ENCODE data around the gene RALGAPA2. TPM values are rescaled to one million over a fixed set of nuclear protein-coding genes. Genes with fewer than 3 reads are reported as not detected.

RALGAPA2 gene
- total RNA-seq, 2 experiments from 2014 or later, result 21.2 to 21.9 TPM

DNA sequence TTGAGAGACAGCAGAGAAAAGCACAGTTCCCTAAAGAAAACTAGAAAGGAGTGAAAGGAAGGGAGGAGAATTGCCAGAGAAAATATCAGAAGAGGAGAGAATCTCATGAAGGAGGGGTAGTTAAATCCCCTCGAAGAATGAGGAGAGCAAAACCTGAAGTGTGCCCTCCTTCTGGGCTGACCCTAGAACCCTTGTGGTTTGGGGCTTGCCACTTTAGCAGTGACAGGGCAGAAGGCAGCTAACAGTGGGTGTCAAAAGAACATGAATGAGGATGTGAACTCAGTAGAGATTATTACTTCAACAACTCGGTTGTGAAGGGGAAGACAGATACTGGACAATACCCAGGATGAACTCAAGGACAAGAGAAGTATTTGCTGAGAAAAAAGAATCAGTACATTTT is 73.6 kb downstream of the RALGAPA2 start:
- Mint-ChIP-seq H3K27ac (no peak overlapping the region), H3K27me3 (no peaks in the 10 kb centered on the region)

DNA sequence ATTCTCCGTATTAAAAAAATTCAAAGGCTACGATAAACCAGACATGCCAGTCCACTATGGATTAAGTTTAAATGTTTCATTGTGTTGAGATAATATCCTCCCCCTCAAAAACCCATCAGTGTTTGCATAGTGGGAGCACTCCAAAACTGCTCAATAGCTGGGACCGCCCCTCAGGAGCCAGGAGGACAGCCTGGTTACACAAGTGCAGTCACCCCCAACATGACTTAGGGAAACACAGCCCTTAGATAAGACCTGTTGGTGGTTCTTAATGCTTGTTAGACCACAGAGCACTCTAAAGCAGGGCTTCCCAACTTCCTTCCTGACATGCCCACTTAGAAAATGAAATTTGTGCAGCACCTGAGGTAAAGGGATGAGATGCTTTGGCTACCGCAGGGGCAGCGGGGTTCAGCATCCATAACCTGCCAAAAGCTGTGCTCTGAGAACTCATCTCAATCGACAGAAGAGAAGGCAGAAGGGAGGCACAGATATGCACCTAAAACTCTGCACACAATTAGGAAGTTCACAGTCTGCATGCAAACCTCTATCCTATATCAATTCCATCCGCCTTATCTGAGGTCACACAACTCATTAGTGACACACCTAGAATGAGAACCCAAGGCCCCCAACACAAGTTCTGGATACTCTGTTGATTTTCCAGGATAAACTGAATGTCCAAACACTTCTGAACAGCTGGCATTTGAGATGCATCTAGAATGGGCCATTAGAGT is 74.3 kb downstream of the RALGAPA2 start:
- ChIA-PET CTCF (no interaction called here), POLR2A (no interaction called here)
- H3K27ac ChIP-seq (ENCODE audit: low read depth in 1 of 2, low read length in 2 of 2), result no peak overlapping the region
- no peaks in the 10 kb centered on the region for H3K27me3 ChIP-seq (ENCODE audit: control insufficient read depth in 1 of 2, insufficient read depth in 2 of 2, low read length in 2 of 2)
- TF ChIP-seq, protein P1, sequence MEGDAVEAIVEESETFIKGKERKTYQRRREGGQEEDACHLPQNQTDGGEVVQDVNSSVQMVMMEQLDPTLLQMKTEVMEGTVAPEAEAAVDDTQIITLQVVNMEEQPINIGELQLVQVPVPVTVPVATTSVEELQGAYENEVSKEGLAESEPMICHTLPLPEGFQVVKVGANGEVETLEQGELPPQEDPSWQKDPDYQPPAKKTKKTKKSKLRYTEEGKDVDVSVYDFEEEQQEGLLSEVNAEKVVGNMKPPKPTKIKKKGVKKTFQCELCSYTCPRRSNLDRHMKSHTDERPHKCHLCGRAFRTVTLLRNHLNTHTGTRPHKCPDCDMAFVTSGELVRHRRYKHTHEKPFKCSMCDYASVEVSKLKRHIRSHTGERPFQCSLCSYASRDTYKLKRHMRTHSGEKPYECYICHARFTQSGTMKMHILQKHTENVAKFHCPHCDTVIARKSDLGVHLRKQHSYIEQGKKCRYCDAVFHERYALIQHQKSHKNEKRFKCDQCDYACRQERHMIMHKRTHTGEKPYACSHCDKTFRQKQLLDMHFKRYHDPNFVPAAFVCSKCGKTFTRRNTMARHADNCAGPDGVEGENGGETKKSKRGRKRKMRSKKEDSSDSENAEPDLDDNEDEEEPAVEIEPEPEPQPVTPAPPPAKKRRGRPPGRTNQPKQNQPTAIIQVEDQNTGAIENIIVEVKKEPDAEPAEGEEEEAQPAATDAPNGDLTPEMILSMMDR (IDR thresholded peaks at IDR 0.05), result no peak
- no peak overlapping the region for H3K4me3 ChIP-seq (ENCODE audit: low read length)
- H3K4me1 ChIP-seq (ENCODE audit: insufficient read depth, low read length), result no peaks in the 10 kb centered on the region
- H3K4me1 Mint-ChIP-seq (ENCODE audit: low read depth), result no peaks in the 10 kb centered on the region
- H3K27ac Mint-ChIP-seq, result no peak overlapping the region
- no peaks in the 10 kb centered on the region for H3K27me3 Mint-ChIP-seq
- DNase-seq (no peak), ATAC-seq (ENCODE audit: poor library complexity) (no peak)
- H3K9me3 ChIP-seq (ENCODE audit: control insufficient read depth in 1 of 2, insufficient read depth in 1 of 2, low read length in 2 of 2), result no peaks in the 10 kb centered on the region
- no peaks in the 10 kb centered on the region for H3K9me3 Mint-ChIP-seq
- H3K36me3 Mint-ChIP-seq (ENCODE audit: low read depth), result peaks cover 75% of the 10 kb centered on the region
- H3K4me3 Mint-ChIP-seq, result no peak overlapping the region
- H3K36me3 ChIP-seq (ENCODE audit: insufficient read depth, low read length), result peaks cover 52% of the 10 kb centered on the region
- intact Hi-C loops (cut with DNase I, micrococcal nuclease), result no loop called here

More for the DNA sequence above, 73.6 kb downstream of the RALGAPA2 start:
- H3K27me3 ChIP-seq (ENCODE audit: control insufficient read depth in 1 of 2, insufficient read depth in 2 of 2, low read length in 2 of 2), result no peaks in the 10 kb centered on the region
- H3K4me1 ChIP-seq (ENCODE audit: insufficient read depth, low read length), result no peaks in the 10 kb centered on the region
- Mint-ChIP-seq H3K4me3 (no peak overlapping the region), H3K36me3 (ENCODE audit: low read depth) (peaks cover 68% of the 10 kb centered on the region), H3K4me1 (ENCODE audit: low read depth) (no peaks in the 10 kb centered on the region), H3K9me3 (no peaks in the 10 kb centered on the region)
- no peak overlapping the region for H3K4me3 ChIP-seq (ENCODE audit: low read length)
- intact Hi-C loops (cut with DNase I, micrococcal nuclease), result no loop called here
- ChIA-PET CTCF (no interaction called here), POLR2A (no interaction called here)
- H3K9me3 ChIP-seq (ENCODE audit: control insufficient read depth in 1 of 2, insufficient read depth in 1 of 2, low read length in 2 of 2), result no peaks in the 10 kb centered on the region
- ATAC-seq (ENCODE audit: poor library complexity) (no peak), DNase-seq (no peak)
- TF ChIP-seq, protein P1 (IDR thresholded peaks at IDR 0.05), result no peak
- H3K27ac ChIP-seq (ENCODE audit: low read depth in 1 of 2, low read length in 2 of 2), result no peak overlapping the region
- H3K36me3 ChIP-seq (ENCODE audit: insufficient read depth, low read length), result peaks cover 49% of the 10 kb centered on the region

DNA sequence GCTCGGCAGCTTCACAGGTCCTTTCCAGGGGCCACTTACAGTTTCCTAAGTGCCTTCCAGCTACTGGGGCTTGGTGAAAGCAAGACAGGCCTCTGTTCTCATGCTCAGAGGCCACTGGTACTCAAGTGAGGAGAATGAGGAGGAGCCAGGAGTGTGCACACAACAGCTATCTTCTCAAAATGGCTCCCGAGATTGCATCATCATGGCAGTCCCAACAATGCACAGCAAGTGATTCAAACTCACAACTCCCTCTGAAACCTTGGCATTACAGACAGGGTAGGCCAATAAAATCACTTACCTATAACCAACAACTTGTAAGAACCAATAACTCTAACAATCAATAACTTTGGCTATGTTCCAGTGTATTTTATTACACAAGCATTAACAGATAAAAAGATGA is 77.4 kb downstream of the RALGAPA2 start:
- H3K27me3 Mint-ChIP-seq, result no peaks in the 10 kb centered on the region
- CTCF ChIA-PET, result no interaction called here
- TF ChIP-seq, protein P1 (IDR thresholded peaks at IDR 0.05), result no peak
- Histone ChIP-seq H3K27me3 (ENCODE audit: control insufficient read depth in 1 of 2, insufficient read depth in 2 of 2, low read length in 2 of 2) (no peaks in the 10 kb centered on the region), H3K4me1 (ENCODE audit: insufficient read depth, low read length) (no peaks in the 10 kb centered on the region), H3K36me3 (ENCODE audit: insufficient read depth, low read length) (peaks cover 45% of the 10 kb centered on the region), H3K4me3 (ENCODE audit: low read length) (no peak overlapping the region), H3K27ac (ENCODE audit: low read depth in 1 of 2, low read length in 2 of 2) (no peak overlapping the region), H3K9me3 (ENCODE audit: control insufficient read depth in 1 of 2, insufficient read depth in 1 of 2, low read length in 2 of 2) (no peaks in the 10 kb centered on the region)
- no peaks in the 10 kb centered on the region for H3K9me3 Mint-ChIP-seq
- peaks cover 87% of the 10 kb centered on the region for H3K36me3 Mint-ChIP-seq (ENCODE audit: low read depth)
- ATAC-seq (ENCODE audit: poor library complexity) (no peak), DNase-seq (no peak)
- H3K4me3 Mint-ChIP-seq, result no peak overlapping the region
- H3K27ac Mint-ChIP-seq, result no peak overlapping the region
- intact Hi-C loops (cut with DNase I, micrococcal nuclease), result no loop called here
- no peaks in the 10 kb centered on the region for H3K4me1 Mint-ChIP-seq (ENCODE audit: low read depth)
- POLR2A ChIA-PET, result no interaction called here

Data from CD4-positive, alpha-beta T cell (primary cell).